HG02798 (cell line): ENCODE results near the gene TPRA1.

ENCODE experiments used
- ATAC-seq: cut with Tn5 transposase; IDR thresholded peaks from one replicate; pipeline ENCODE4 v1.9.1; 2021; ENCODE audit warnings: mild to moderate bottlenecking; ENCODE audit not compliant: unreplicated experiment, poor library complexity

The TPRA1 gene

DNA sequence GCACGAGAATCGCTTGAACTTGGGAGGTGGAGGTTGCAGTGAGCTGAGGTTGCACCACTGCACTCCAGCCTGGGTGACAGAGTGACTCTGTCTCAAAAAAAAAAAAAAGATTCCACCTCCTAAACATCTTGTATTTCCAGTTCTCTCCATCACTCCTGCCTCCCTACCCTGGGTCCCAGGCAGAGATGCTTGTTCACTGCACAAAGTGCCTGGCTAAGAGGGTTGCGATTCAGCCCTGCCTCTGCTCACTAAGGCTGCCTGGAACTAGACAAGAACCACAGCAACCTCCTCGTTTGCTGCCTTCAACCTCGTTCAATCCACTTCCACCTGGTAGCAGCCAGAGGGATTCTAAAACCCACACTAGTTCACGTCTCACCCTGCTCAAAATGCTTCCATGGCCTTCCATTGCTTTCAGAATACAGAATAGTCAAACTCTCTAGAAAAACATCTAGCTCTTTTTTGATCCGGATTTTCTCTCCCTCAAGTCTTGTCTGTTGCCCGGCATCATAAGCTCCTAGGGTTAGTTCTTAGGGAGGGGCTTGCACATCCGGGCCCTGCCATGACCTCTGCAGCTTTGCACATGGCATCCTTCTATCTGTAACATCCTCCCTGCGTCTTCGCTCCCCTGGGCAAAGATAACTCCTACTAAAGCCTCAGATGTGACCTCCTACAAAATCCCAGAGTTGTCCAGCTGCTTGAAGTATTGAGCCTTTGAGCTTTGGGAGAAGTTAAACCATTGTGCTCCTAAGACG is 6.7 kb upstream of the TPRA1 start:
- no peak for ATAC-seq

DNA sequence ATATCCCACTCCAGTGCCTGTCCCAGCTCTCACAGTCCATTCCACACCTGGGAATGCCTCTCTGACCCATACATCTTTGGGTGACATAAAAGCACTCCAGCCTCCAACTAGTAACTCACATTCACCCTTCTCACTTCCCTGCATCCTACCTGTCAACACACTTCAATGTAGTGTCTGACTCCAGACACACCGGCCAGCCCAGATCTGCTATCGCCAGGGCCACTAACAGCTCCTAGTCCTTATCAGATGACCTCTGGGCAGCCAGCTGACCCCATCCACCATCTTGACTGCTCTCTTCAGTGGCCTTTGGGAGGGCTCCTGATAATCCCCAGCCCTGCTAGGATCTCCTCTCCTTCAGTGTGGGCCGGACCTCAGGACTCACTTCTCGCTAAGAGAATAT is 4.8 kb upstream of the TPRA1 start:
- no peak for ATAC-seq

DNA sequence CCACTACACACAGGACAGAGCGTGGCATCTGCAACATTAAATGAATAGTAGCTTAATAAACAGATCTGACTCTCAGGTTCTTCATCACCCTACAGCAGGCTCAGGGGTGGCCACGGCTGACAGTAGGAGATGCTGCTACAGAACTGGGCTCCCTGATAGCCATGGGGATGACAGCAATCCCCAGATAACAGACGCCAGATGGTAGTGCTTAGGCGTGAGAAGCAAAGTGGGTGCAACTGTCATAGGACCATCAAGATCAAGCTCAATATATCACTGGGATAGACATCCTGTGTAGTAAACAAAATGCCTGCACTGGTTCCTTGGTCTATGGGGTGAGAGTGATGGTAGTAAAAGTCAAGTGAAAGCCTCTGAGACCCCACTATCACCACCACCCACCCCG is 2.6 kb upstream of the TPRA1 start:
- no peak for ATAC-seq

DNA sequence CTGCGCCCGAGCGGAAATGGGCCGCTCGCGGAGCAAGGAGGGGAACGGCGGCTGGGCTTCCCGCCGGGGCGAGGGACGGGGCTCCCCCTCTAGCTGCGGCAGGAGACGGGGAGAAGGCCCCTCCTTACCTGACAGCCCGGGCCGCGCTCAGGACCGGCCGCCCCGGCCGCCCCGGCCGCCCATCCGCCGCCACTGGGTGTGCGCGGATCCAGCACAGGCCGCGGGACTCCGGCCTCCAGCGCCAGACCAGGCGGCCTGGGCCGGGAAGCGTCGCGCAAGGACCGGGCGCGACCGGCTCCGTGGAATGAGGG is 296 bp downstream of the TPRA1 start:
- ATAC-seq, result peak; percentile 31

DNA sequence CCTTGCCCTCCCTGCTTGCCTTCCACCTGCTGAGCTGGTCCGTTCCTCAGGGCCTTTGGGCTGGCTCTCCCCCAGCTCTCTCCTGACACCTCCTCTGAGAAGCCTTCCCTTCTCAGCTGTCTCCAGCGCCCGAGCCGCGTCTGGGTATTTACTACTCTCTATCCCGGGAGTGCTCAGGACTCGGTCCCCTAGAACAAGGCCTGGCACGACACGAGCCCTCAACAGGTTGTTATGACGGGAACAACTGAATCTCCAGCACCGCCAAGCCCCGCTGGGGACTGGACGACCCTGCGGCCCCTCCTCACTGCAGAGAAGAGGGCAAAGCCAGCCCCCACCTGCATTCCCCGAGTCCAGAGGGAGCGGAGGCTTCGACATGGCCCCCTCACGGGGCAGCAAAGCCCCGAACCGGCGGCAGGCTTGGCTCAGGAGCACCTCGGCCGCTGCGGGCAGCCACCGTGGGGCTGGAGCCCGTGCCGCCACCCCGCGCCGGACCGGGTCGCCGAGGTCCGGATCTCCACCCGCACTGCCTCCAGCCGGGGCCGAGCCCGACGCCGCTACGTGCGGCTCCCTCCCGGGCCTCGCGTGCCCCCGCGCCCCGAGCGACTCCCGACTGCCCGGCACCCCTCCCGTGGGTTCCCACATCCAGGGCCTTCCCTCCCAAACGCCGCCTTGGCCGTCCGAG is 792 bp downstream of the TPRA1 start:
- peak; percentile 2 for ATAC-seq

DNA sequence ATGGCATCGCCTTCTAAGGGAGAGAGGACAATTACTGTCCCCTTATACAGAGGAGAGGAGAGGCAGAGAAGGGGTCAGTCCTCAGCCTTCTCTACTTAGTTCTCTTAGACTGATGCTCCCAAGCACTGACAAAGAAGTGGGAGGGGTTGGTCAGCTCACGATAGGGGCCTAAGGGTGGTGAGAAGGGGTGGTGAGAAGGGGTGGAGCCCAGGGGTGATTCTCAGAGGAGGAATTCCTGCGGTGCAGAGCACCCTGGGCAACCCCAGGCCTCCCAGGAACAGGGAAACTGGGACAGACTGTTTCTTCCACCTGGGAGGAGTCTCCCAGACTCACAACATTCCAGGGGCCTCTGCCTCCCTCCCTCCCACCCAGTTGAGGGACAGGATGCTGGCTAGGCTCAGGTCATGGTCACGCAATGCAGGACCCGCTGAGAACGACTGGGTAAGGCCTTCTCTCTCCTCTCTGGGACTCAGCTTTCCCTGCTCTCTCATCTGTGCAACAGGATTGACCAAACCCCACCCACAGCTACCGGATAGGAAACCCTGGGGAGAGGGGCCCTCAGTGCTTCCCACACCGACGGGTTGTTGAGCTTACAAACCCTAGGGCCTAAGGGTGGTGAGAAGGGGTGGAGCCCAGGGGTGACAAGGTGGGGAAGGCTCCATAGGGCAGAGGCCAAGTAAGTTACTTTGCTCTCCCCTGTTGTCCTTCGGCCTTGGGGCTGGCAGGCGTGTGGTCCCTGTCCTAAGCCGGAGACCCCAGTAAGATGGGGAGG is 1.5 kb downstream of the TPRA1 start:
- no peak for ATAC-seq

DNA sequence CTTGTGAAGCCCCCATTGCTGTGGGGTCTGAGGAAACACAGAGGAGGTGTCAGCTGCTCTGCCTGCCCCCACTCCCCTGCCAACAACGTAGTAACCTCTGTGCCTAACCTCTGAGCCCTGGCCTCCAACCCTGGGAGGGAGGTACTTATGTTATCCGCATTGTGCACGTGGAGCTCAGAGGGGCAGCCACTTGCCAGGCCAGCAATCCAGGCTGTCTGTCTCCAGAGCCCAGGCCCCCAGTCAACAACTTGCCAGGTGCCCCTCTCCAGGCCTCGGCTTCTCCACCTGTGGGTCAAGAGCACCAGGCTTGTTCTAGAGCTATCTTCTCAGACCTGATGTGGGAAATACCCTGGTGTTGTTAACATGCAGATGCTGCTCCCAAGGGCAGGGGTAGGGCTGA is 2.7 kb downstream of the TPRA1 start:
- ATAC-seq, result no peak

DNA sequence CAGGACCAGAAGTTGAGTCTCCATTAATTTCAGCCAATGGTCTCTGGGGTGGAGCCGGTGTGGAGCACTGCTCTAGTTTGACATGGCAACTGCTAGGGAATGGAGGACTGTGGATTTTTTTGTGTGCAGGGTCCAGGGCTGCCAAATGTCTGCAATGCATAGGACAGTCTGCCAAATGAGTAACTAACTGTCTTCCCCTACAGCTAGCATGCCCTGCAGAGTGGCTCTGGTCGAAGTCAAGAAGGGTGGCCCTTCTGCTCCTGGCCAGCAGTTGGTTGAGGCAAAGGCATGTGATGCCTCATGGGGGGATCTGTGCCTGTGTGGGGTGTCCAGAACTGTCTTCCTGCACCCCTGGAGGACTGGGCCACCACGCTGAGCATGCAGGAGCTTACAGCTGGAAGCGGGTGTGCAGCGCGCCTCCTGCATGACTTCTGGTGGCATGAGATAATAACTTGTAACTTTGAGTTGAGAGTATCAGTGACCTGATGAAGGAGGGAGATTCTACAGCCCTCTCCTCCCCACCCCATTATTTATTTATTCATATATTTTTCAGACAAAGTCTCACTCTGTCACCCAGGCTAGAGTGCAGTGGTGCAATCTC is 4.6 kb downstream of the TPRA1 start:
- no peak for ATAC-seq

DNA sequence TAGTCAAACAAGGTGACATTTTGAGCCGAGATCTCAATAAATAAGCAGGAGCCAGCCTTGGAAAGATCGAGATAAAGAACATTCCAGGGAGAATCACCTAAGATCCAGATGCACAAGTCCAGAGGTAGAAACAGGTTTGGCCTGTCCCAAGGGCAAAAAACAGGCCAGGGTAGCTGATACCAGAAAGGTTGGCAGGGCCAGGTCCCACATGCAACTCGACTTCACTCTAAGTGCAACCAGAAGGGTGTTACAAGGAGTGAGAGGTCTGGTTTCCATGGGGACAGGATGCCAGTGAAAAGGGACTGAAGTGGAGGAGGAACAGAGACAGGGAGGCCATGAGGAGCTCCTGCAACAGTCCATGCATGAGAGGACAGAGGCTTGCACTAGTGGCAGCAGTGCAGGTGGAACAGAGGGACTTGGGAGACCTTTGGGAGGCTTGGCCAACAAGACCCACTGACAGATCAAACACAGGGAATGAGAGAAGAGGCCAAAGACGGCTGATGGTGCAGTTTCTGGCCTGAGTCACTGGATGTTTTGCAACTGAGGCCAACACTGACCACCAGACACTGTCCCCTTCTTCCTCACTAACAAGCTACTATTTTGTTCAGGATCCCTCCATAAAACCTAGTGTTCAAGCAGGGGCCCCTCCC is 5.2 kb downstream of the TPRA1 start:
- no peak for ATAC-seq

DNA sequence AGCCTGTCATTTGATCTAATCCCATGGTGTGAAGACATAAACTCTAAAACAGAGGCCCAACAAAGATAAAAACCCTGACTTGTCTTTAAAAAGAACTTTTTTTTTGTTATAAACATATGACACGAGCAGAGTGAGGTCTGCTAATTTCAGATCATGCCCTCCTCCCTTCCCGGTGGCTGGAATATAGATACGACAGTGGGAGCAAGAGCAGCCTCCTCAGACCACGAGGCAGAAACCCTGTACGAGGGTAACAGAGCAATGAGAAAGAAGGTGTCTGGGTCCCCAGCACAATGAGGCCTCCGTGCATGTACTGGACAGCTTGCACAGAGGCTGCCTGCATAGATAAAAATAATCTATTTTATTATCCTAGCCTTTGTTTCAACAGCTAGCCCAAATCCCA is 5.8 kb downstream of the TPRA1 start:
- no peak for ATAC-seq

DNA sequence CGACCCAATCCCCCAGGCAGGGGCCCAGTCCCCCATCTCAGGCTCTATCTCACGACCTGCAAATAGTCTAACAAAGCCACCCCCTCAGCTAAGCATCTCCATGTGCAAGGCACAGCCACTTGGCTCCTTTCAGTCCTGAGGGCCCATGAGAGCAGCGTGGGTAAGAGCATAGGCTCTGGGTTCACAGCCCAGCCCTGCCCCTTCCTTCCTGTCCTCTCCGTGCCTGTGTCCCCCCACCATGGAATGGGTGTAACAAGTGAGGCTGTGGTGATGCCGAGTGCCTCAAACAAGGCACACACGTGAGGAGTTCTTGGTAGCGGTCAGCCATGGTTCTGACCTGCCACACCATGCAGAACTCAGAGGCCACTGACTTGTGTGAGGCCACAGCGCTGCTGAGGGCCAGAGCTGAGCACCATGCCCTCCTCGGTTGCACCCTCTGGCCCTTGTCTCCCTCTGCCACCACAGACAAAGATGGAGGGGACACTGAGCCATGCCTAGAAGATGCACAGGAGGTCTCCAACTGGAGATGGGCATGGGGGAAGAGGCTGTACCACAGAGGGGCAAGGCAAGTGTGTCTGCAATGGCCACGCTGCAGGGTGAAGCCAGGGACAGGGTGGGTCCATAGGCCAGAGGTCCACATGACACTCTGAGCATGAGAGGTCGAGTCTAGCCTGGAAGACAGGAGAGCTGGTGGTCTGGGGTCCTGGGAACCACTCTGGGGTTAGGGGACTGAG is 10.0 kb downstream of the TPRA1 start:
- ATAC-seq, result no peak

DNA sequence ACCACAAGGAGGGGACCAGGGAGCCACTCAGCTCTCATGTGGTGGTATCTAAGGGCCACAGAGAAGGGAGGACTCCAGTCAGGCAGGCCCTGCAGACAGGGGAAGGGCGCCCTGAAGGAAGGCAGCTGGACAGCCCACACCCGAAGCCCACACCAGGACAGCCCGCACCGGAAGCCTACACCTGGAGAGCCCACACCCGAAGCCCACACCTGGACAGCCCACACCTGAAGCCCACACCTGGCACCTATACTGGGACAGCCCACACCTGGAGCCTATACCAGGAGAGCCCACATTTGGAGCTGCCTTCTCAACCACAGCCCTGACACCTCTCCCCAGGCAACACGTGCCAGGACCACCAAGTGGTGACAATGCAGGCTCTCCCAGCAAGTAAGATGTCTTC is 11.7 kb downstream of the TPRA1 start:
- no peak for ATAC-seq

DNA sequence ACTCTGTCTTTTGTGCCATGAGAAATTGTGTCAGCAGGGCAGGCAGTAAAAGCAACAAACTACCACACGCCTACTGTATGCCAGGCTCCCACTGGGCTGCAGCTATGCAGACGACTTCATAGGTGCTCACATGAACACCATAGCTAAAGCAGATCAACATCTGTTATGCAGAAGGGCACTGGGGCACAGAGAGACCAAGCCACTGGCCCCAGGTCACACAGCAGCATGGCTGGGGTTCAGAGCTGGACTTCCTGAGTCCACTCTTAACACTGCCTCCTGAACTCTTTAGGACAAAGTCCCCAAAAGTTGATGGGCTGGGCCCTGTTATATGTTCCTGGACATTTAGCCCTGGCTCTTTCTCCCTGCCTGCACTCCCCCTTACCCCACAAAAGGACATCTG is 12.4 kb downstream of the TPRA1 start:
- ATAC-seq, result no peak

DNA sequence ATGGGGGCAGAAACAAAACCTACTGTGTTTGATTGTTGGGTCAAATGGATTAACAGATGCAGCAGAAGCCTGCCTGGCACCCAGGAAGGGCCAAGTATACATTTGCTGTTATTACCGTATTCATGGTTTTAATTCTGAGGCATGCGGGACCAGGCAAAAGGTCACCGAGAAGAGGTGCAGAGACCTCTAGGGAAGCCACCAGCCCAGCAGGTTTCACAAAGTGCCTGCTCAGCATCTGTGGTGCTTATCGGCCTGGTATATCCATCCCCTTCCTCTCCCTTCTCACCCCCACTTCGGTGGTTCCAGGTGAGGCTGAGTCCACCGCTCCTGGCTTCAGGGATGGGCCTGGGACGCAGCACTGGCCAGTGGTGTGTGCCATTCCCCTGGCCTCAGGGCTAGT is 13.1 kb downstream of the TPRA1 start:
- ATAC-seq, result no peak

DNA sequence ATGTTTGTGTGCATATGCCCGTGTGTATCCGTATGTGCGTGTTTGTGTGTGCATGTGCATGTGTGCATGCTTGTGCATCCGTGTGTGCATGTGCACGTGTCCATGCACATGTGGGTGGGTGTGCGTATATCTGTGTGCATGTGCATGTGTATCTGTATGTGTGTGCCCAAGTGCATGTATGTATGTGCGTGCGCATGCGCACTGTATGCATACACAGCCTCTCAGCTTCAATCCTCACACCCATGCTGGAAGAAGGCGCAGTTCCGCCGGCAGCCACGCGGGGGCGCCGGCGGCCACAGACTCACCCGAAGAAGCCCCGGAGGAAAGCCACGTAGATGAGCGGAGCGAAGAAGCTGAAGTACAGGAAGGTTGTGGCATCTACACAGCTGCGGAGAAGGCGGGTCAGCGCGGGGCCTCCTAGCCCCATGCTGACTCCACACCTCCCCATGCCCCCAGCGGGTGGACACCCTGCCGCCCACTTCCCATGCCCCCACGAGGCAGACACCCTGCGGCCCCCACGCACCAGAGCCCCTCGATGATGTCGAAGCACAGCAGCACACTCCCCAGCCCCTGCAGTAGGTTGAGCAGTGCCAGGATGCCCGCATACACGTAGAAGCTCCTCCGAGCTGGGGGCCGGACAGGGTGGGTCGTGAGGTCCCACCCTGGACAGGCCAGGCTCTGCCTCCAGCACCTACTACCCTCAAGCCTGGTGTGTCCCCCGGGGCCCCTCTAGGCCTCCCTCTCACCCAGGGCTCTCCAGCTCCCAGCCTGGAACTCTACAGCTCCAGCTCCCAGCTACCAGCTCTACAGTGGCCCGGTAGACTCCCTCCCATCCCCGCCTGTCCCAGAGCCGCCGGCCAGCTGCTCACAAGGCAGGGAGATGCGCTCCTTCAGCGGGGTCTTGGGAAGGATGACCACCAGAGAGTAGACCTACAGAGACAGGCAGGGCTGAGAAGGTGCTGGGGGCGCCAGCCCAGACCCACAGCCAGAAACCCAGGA is 15.4 kb downstream of the TPRA1 start:
- ATAC-seq, result peak; percentile 76

DNA sequence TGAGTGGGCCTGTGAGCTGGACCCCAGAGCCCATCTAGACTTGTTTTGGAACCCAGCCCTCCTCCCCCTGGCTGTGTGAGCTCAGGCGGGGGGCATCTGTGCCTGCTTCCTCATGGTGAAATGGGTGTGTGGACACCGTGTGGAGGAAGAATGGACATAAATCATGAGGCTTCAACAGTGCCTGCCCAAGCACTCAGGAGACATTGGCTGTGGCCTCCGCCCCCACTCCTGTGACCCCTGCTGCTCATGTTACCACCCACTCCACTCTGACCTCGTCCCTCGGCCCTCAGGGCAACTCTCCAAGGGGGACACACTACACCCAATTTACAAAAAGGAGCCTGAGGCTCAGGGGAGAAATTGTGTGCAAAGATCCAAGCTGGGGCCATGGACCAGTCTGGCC is 16.6 kb downstream of the TPRA1 start:
- ATAC-seq, result no peak

DNA sequence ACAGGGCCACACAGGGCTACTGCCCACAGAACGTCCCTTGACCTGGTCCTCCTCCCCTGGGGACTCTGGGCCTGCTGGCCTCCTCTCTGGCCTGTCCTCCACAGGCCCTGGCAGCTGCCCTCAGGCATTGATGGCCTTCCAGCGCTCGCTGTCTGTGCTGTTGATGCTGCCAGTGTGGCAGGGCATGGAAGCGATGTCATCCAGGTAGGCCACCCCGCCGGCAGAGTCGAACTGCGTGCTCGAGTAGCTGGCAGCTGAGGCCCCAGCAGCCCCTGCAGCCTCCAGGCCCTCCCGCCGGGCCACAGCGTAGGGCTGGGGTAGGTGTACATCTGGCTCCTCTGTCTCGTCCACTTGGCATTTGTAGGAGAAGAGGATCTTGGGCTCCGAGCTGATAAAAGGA is 17.1 kb downstream of the TPRA1 start:
- no peak for ATAC-seq

DNA sequence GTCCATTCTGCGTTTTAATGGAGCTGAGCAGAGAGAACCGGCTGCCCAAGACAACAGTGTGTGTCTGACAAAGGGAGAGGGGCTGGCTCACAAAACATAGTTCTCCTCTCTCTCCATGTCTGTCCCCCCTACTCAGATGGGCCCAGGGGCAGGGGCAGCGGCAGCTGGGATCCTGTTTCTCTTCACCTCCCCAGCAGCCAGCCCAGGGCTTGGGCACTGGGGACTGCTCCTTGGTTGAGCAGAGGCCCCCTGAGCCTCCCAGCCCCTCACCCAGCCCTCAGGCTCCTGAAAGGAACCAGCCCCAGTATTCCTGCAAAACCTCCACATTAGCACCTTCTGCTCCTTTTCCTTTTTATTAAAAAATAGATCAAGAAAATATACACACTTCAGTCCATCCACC is 17.8 kb downstream of the TPRA1 start:
- ATAC-seq, result no peak

DNA sequence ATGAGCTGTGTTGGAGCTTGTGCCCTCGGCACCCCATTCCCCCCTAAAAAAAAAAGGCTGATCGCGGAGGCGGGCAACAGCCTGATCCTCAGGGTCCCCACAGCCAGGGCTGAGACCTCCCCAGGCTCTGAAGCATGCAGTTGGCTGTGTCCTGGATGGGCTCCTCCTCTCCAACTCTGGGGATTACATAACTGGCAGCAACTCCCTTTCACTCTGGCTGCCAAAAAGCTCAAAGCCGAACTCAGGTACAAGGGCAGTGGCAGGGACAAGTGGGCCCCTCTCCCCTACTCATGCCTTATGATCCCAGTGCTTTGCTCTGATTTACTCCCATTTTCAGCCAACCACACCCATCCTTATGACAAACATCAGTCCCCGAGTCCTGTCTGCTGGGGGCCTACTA is 18.3 kb downstream of the TPRA1 start:
- no peak for ATAC-seq
